Endothelial cell of umbilical vein (primary cell): ENCODE measurements around the gene STARD13. TPM values are rescaled to one million over a fixed set of nuclear protein-coding genes. Genes with fewer than 3 reads are reported as not detected.

Experiments
- BruUV-seq: library from RNA; stranded (reverse); fragments of 400-500 nt; replicated peaks from 2 replicates; lab custom pipeline; 2021; lab: Mats Ljungman, UMichigan
- CTCF ChIA-PET: fragments of 300-600, 350-600 bp; sonication (Branson Sonifier 250); formaldehyde crosslinking; loops from one replicate; lab custom pipeline; 2021; ENCODE audit warnings: antibody characterized with exemption, inconsistent platforms; lab: Charles Lee
- POLR2A ChIA-PET: fragments of 300-600, 350-600 bp; sonication (Branson Sonifier 250); formaldehyde crosslinking; loops from one replicate; lab custom pipeline; 2021; ENCODE audit warnings: antibody characterized with exemption, inconsistent platforms; lab: Charles Lee
- DNase-seq: peaks from one replicate; pipeline ENCODE4 v3.0.0-alpha.2; 2011; ENCODE audit warnings: low read depth, low spot score
- FAIRE-seq: peaks from 2 replicates; lab custom pipeline; 2011; peaks lifted over from hg19 to GRCh38; lab: Jason Lieb, UNC
- H2AFZ ChIP-seq: 2 replicates; pipeline ENCODE4 v1.6.0; 2012; ENCODE audit warnings: low read depth, low read length, control low read depth, inconsistent platforms
- H3K27ac ChIP-seq: 2 replicates; pipeline ENCODE4 v1.5.1; 2011; ENCODE audit warnings: low read depth, mild to moderate bottlenecking, control low read depth, low read length, moderate library complexity; ENCODE audit not compliant: insufficient read depth
- H3K27me3 ChIP-seq, 2 experiments: 2 replicates each; pipeline versions ENCODE4 v1.6.0 to v1.6.1; 2011; ENCODE audit warnings: low read length in 2 of 2, mixed read lengths in 1 of 2; ENCODE audit not compliant: control insufficient read depth in 2 of 2, insufficient read depth in 2 of 2
- H3K36me3 ChIP-seq, 2 experiments: 2 replicates in 1 of 2; 3 replicates in 1 of 2; pipeline ENCODE4 v1.5.1; 2011; ENCODE audit warnings: low read length in 2 of 2, mild to moderate bottlenecking in 1 of 2, moderate library complexity in 1 of 2; ENCODE audit not compliant: control insufficient read depth in 2 of 2, insufficient read depth in 2 of 2; ENCODE audit errors: extremely low read depth in 1 of 2
- H3K4me1 ChIP-seq: 3 replicates; pipeline ENCODE4 v1.5.1; 2011; ENCODE audit warnings: mild to moderate bottlenecking, low read length; ENCODE audit not compliant: control insufficient read depth, insufficient read depth; ENCODE audit errors: extremely low read depth
- H3K4me2 ChIP-seq: 2 replicates; pipeline ENCODE4 v1.6.1; 2011; ENCODE audit warnings: low read length, control low read depth, mixed read lengths; ENCODE audit not compliant: insufficient read depth
- H3K4me3 ChIP-seq, 3 experiments: fragments of 200-600 bp in 1 of 3; sonication (generic), shearing (Covaris generic) in 1 of 3; replicated peaks in 1 of 3; 2 replicates each; pipeline ENCODE4 v1.5.1; 2011 to 2016; ENCODE audit warnings: control low read depth in 3 of 3, low read length in 3 of 3, mild to moderate bottlenecking in 2 of 3, inconsistent platforms in 1 of 3, low read depth in 1 of 3, moderate library complexity in 1 of 3; ENCODE audit not compliant: insufficient read depth in 1 of 3
- H3K79me2 ChIP-seq: 2 replicates; pipeline ENCODE4 v1.6.0; 2012; ENCODE audit warnings: low read length, inconsistent platforms; ENCODE audit not compliant: control insufficient read depth, insufficient read depth
- H3K9ac ChIP-seq: replicated peaks from 2 replicates; pipeline ENCODE3; 2011; ENCODE audit warnings: low read length, control low read depth; ENCODE audit not compliant: insufficient read depth; ENCODE audit errors: extremely low read depth
- H3K9me1 ChIP-seq: replicated peaks from 3 replicates; pipeline ENCODE4 v1.6.0; 2011; ENCODE audit warnings: mild to moderate bottlenecking, low read length; ENCODE audit not compliant: control insufficient read depth, insufficient read depth; ENCODE audit errors: extremely low read depth
- H3K9me3 ChIP-seq: replicated peaks from 2 replicates; pipeline ENCODE4 v1.5.1; 2012; ENCODE audit warnings: low read length, inconsistent platforms; ENCODE audit not compliant: control insufficient read depth, insufficient read depth
- H4K20me1 ChIP-seq: replicated peaks from 2 replicates; pipeline ENCODE3; 2011; ENCODE audit warnings: mild to moderate bottlenecking, low read length; ENCODE audit not compliant: control insufficient read depth, insufficient read depth; ENCODE audit errors: extremely low read depth
- CTCF ChIP-seq, 2 donors: IDR thresholded peaks; 1 replicate in 1 of 2; 2 replicates in 1 of 2; pipeline ENCODE4 v1.5.1; 2011; ENCODE audit warnings: low read length in 2 of 2, mild to moderate bottlenecking in 2 of 2, moderate library complexity in 2 of 2, control low read depth in 1 of 2, inconsistent platforms in 1 of 2, low read depth in 1 of 2; ENCODE audit not compliant: insufficient read depth in 1 of 2; ENCODE audit errors: extremely low read depth in 1 of 2
- EZH2 ChIP-seq: IDR thresholded peaks from 2 replicates; pipeline ENCODE4 v1.6.1; 2012; ENCODE audit warnings: borderline replicate concordance, low read depth, mild to moderate bottlenecking, moderate library complexity, low read length, inconsistent platforms; ENCODE audit not compliant: severe bottlenecking
- FOS ChIP-seq: IDR thresholded peaks from 2 replicates; pipeline ENCODE4 v1.6.1; 2011; ENCODE audit warnings: mild to moderate bottlenecking, low read length, moderate library complexity, borderline replicate concordance; ENCODE audit not compliant: insufficient read depth
- GATA2 ChIP-seq: IDR thresholded peaks from 2 replicates; pipeline ENCODE4 v1.7.0; 2011; ENCODE audit warnings: low read depth, mild to moderate bottlenecking, moderate library complexity, mixed read lengths, low read length; ENCODE audit not compliant: insufficient read length, insufficient read depth
- JUN ChIP-seq: IDR thresholded peaks from 2 replicates; pipeline ENCODE4 v1.6.1; 2011; ENCODE audit warnings: borderline replicate concordance, low read depth; ENCODE audit not compliant: insufficient read length, insufficient read depth
- POLR2A ChIP-seq: IDR thresholded peaks from 2 replicates; pipeline ENCODE4 v1.6.1; 2012; ENCODE audit warnings: low read depth, mild to moderate bottlenecking, control low read depth, low read length
- POLR2AphosphoS5 ChIP-seq: IDR thresholded peaks from 2 replicates; pipeline ENCODE4 v1.6.1; 2012; ENCODE audit warnings: low read depth, mild to moderate bottlenecking, control low read depth, low read length, moderate library complexity; ENCODE audit not compliant: insufficient read depth
- dilution Hi-C: fragments of 300-500 bp; cut with MboI; formaldehyde crosslinking; loops from one replicate; pipeline ENCODE4 v1.15.0; 2019; ENCODE audit warnings: low sequenced_read_pairs; ENCODE audit not compliant: extremely low pct_ligation_motif_present
- intact Hi-C: fragments of 100-400 bp; cut with micrococcal nuclease; formaldehyde crosslinking; loops from one replicate; pipeline ENCODE4 v1.10.0; 2022
- polyA plus RNA-seq, 4 experiments: library from polyadenylated mRNA; depleted of rRNA in 3 of 4; stranded (reverse) in 3 of 4; unstranded in 1 of 4; fragments of >200 nt; gene quantifications; 2 replicates each; pipeline versions ENCODE4 v1.2.1 to v1.2.3, GENCODE V29; 2011 to 2012; ENCODE audit warnings: missing spikeins in 1 of 4
- total RNA-seq: library from RNA; stranded (reverse); gene quantifications from 2 replicates; pipeline ENCODE4 v1.2.3, GENCODE V29; 2021

Gene STARD13
- total and polyA plus RNA-seq, 2 donors (not counting 3 experiments of a cell fraction or from before 2014, with no cell fraction given): 11.0 to 47.7 TPM

DNA sequence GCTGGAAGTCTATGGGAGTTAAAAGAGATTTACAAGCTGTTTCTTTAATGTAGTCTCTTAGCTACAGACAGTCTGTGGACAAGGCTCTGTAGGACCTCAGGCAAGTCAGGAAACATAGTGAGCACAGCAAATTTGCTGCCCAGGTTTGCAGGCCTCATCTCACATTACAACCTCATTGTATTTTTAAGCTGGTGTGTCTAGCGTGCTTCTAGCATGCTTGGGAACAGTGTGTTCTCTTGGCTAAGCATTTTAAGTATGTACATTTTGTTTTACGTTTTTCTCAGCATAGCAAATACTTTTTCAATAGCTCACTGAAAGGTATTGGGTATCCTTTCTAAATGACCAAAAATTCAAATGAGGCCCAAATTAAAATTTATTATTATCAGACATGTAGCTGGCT lies 113.2 kb downstream of the STARD13 start:
- BruUV-seq: no TSS peak
- Histone ChIP-seq H3K4me2 (no peak overlapping the region), H3K27ac (no peak overlapping the region), H3K4me1 (peaks cover 22% of the 10 kb centered on the region), H3K27me3 (no peaks in the 10 kb centered on the region), H3K79me2 (peaks cover 60% of the 10 kb centered on the region), H3K4me3 (no peak overlapping the region), H3K9ac (no peak overlapping the region), H3K9me3 (no peaks in the 10 kb centered on the region), H3K36me3 (peaks cover 0 to under 1% of the 10 kb centered on the region in 2 experiments), H4K20me1 (no peaks in the 10 kb centered on the region), H2AFZ (no peak overlapping the region), H3K9me1 (no peaks in the 10 kb centered on the region)
- ChIA-PET CTCF (no interaction called here), POLR2A (no interaction called here)
- no peak for TF ChIP-seq POLR2A
- no peak for TF ChIP-seq GATA2
- TF ChIP-seq CTCF (IDR thresholded peaks at IDR 0.05; ENCODE audit: extremely low read depth in 1 of 2, insufficient read depth in 1 of 2, low read depth in 1 of 2, low read length in 2 of 2): no peak
- dilution Hi-C loops (no loop called here), intact Hi-C loops (no loop called here)
- FAIRE-seq (no peak), DNase-seq (no peak)

GRCh38 chr13:33169273-33169980 lies 116.1 kb downstream of the STARD13 start:
- Histone ChIP-seq H3K36me3 (peaks cover 5 to 15% of the 10 kb centered on the region in 2 experiments), H3K27ac (peak overlapping the region; percentile 83), H4K20me1 (no peaks in the 10 kb centered on the region), H3K79me2 (peaks cover 46% of the 10 kb centered on the region), H3K9me1 (no peaks in the 10 kb centered on the region), H2AFZ (no peak overlapping the region), H3K9me3 (no peaks in the 10 kb centered on the region), H3K9ac (peak overlapping the region; percentile 52), H3K27me3 (no peaks in the 10 kb centered on the region), H3K4me3 (no peak overlapping the region), H3K4me2 (peak overlapping the region; percentile 56), H3K4me1 (peaks cover 22% of the 10 kb centered on the region)
- ChIA-PET POLR2A (interaction anchor here (1.3 kb wide), 1 partner anchor 31 kb away, joined by 3 read pairs; no protein-coding TSS in a partner anchor), CTCF (interaction anchor here (0.6 to 3.6 kb wide), 10 partner anchors 12 to 588 kb away, joined by 3 to 12 read pairs (median 3); no protein-coding TSS in a partner anchor)
- TSS peak; percentile 78 for BruUV-seq
- FAIRE-seq (peak; percentile 54), DNase-seq (peak; percentile 87)
- TF ChIP-seq GATA2: peak; percentile 39
- peak; percentile 79 for TF ChIP-seq FOS
- no peak for TF ChIP-seq EZH2
- TF ChIP-seq POLR2AphosphoS5: no peak
- no peak for TF ChIP-seq CTCF (IDR thresholded peaks at IDR 0.05; ENCODE audit: extremely low read depth in 1 of 2, insufficient read depth in 1 of 2, low read depth in 1 of 2, low read length in 2 of 2)
- peak; percentile 77 for TF ChIP-seq JUN
- intact Hi-C loops: no loop called here
- dilution Hi-C loops: no loop called here
